SU-DHL-6 (cell line): ENCODE measurements around the gene SESN2.

Experiments used
- EZH2phosphoT487 ChIP-seq: fragments of 200-600 bp; sonication (generic), shearing (Covaris generic); conservative IDR thresholded peaks from 2 replicates; pipeline ENCODE4 v1.6.1; 2018; ENCODE audit warnings: mild to moderate bottlenecking, antibody characterized with exemption, low read length, moderate library complexity, mixed read lengths
- TF ChIP-seq, protein P1 (sequence below): fragments of 200-600 bp; sonication (generic); IDR thresholded peaks from one replicate; pipeline ENCODE4 v1.5.1; 2017; ENCODE audit warnings: antibody characterized with exemption, mild to moderate bottlenecking, low read length, moderate library complexity; ENCODE audit not compliant: insufficient read depth, poor library complexity, severe bottlenecking

- TF ChIP-seq, protein P1, sequence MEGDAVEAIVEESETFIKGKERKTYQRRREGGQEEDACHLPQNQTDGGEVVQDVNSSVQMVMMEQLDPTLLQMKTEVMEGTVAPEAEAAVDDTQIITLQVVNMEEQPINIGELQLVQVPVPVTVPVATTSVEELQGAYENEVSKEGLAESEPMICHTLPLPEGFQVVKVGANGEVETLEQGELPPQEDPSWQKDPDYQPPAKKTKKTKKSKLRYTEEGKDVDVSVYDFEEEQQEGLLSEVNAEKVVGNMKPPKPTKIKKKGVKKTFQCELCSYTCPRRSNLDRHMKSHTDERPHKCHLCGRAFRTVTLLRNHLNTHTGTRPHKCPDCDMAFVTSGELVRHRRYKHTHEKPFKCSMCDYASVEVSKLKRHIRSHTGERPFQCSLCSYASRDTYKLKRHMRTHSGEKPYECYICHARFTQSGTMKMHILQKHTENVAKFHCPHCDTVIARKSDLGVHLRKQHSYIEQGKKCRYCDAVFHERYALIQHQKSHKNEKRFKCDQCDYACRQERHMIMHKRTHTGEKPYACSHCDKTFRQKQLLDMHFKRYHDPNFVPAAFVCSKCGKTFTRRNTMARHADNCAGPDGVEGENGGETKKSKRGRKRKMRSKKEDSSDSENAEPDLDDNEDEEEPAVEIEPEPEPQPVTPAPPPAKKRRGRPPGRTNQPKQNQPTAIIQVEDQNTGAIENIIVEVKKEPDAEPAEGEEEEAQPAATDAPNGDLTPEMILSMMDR, result no peak
- TF ChIP-seq EZH2phosphoT487, result no peak
Measured at GRCh38 chr1:28246427-28246832, 12.9 kb upstream of the SESN2 start.
